GM19351 (cell line): ENCODE results near the gene DALRD3.

Experiments used
- ATAC-seq: cut with Tn5 transposase; IDR thresholded peaks from one replicate; pipeline ENCODE4 v1.9.1; 2021; ENCODE audit warnings: mild to moderate bottlenecking, moderate library complexity; ENCODE audit not compliant: unreplicated experiment

The DALRD3 gene

GRCh38 chr3:48982686-48983085, 35.7 kb downstream of the DALRD3 start:
- no peak for ATAC-seq

DNA sequence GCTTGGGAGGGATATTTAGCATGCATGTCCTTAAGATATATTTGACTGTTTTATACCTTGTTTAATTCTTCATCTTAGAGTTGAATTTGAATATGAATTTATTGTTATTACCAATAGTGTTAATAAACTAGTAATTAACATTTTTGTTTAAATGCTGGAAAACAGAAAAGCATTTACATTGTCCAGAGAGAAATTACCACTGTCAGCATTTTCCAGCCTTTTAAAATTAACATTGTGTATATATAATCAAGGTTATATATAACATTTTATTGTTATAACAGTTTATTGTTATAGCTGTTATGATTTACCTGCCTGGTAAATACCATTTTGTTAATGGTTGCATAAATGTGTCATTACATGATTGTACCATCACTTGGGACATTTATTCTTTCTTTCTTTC, 36.4 kb downstream of the DALRD3 start:
- ATAC-seq = no peak

- no peak for ATAC-seq
Observed at GRCh38 chr3:48980295-48980694, 38.1 kb downstream of the DALRD3 start.

DNA sequence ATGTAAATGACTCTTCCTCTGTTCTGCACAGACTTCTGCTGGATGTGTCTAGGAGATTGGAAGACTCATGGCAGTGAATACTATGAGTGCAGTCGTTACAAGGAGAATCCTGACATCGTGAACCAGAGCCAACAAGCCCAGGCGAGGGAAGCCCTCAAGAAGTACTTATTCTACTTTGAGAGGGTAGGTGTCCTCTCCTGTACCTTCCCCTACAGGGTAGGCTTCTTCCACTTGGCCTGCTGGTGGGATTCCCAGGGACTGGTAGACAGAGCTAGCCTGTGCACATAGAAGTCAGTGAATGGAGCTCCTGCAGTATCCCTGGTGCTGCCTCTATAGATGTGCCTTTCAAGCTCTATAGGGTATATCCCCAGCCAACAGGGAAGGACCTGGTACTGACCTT, 38.9 kb downstream of the DALRD3 start:
- ATAC-seq = no peak

- no peak for ATAC-seq
Observed at GRCh38 chr3:48974076-48974864, 44.1 kb downstream of the DALRD3 start.

DNA sequence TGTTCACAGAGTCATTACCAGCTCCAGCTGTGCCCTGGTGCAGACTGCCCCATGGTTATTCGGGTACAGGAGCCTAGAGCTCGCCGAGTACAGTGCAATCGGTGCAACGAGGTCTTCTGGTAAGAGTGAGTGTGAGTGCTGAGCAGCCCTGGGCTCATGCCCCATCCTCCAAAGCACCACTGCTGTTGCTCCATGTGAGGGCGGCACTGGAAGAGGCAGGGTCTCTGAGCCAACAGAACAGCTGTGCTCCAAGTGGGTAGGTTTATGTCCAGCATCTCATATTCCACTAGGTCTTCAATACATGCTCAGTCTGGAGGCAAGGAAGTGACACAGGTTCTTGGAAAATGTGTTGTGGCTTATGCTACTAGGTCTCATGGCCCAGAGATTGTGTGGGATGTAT, 47.8 kb downstream of the DALRD3 start:
- ATAC-seq = no peak

DNA sequence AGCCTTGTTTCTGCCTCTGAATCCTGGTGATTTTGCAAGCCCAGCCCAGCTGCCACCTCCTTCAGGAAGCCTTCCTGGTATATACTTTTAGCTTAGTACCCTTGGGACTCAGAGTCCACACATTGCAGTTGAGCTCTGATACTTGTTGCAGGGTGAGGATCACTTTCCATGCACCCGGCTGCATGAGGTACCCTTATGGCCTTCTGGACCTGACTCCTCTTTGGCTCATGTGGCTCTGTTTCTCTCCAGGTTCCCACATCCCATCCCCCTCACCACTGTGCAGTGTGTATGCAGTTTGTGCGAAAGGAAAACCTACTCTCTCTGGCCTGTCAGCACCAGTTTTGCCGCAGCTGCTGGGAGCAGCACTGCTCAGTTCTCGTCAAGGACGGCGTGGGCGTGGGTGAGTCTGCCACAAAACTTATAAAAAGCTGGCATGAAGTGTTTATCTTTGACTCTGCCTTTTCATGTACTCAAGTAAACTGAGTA, 51.5 kb downstream of the DALRD3 start:
- ATAC-seq = no peak

GRCh38 chr3:48966367-48966766, 52.0 kb downstream of the DALRD3 start:
- ATAC-seq = no peak
